GM12801 (cell line): Measurements from ENCODE around the gene TNFAIP6.

Source experiments
- TF ChIP-seq, protein P1 (sequence below): IDR thresholded peaks from one replicate; pipeline ENCODE4 v1.5.1; 2011; ENCODE audit warnings: control low read depth; ENCODE audit not compliant: insufficient read length; ENCODE audit errors: extremely low read depth

The TNFAIP6 gene

DNA sequence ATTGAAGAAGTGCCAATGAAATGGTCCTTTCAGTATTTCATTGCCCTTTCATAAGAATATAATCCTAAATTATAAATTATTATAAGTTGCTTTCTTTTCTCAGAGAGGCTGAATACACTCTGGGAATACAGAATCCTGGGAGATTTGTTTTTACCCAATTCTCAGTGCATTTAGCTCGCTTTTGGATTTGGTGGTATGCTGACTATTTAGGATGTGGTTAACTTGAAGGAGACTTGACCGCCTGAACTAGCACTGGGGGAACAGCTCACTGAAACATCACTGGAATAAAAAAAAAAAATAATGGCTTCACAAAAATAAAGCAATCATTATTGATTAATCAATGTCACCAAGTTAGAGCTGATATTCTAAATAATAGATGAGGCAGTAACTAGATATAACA is 10.2 kb downstream of the TNFAIP6 start:
- TF ChIP-seq, protein P1, sequence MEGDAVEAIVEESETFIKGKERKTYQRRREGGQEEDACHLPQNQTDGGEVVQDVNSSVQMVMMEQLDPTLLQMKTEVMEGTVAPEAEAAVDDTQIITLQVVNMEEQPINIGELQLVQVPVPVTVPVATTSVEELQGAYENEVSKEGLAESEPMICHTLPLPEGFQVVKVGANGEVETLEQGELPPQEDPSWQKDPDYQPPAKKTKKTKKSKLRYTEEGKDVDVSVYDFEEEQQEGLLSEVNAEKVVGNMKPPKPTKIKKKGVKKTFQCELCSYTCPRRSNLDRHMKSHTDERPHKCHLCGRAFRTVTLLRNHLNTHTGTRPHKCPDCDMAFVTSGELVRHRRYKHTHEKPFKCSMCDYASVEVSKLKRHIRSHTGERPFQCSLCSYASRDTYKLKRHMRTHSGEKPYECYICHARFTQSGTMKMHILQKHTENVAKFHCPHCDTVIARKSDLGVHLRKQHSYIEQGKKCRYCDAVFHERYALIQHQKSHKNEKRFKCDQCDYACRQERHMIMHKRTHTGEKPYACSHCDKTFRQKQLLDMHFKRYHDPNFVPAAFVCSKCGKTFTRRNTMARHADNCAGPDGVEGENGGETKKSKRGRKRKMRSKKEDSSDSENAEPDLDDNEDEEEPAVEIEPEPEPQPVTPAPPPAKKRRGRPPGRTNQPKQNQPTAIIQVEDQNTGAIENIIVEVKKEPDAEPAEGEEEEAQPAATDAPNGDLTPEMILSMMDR: no peak

DNA sequence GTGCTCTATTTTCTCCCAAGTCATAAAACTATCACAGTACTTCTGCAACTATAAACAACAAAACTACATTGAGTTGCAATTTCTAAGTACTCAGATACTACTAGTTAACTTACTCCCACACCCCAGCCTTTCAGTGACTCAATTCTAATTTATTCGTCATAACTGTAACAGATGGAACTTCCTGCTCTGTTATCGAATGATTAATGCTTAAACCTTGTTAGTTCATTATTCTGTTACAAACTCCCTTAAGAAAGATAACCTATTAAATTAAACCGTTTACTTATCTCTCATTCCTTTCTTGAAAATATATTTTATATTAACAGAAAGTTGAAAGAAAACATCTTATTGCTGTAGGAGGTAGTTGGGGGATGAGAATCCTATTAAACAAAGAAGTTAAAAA is 17.0 kb downstream of the TNFAIP6 start:
- TF ChIP-seq, protein P1: no peak

DNA sequence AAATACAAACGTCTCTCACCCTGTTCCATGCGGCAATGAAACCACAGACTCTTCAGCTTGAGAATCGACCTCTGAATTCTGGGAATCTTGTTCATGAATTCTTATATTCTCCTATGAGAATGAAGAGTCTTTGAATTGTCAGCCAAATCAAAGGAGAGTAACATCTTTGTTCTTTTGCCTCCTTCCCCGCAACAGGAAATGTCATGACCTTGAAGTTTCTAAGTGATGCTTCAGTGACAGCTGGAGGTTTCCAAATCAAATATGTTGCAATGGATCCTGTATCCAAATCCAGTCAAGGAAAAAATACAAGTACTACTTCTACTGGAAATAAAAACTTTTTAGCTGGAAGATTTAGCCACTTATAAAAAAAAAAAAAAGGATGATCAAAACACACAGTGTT is 21.8 kb downstream of the TNFAIP6 start:
- TF ChIP-seq, protein P1: no peak

DNA sequence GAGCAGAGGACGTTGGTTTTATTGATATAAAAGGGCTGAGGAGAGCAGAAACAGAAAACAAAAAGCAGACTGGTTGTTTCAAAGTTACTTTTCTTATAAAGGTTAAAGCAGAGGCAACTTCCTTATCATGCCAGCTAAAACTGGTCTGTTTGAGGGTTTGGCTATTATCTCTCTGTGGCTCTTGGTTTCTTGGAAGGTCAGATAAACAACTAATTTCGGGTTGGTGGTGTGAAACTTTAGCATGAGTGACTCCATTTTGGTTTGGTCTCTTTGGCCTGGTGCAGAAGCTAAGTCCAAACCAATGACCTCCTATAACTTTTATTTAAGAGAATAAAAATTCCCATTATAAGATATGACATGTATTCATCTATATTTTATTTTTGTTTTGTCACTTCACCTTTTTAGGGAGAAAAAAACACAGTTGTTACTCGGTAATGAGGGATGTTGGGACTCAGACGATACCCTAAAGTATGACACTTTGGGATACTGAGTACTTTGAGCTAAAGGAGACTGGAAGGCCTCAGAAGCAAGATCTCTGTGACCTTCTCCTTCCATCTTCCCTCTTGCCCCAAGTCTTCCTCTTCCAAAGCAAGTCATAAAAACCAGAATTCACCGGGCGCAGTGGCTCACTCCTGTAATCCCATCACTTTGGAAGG is 23.3 kb downstream of the TNFAIP6 start:
- TF ChIP-seq, protein P1: no peak

DNA sequence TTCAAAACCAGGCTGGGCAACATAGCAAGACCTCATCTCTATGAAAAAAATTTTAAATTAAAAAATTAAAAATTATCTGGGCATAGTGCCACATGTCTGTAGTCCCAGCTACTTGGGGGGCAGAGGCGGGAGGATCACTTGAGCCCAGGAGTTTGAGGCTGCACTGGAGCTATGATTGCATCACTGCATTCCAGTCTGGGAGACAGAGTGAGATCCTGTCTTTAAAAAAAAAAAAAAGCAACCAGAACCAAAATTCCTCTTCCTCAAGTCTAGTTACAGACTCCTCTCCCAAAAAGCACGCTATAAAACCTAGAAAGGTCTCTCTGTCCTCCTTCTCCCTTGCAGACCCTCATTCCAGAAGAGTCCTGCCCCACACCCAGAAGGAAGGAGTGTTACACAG is 23.9 kb downstream of the TNFAIP6 start:
- TF ChIP-seq, protein P1: no peak

DNA sequence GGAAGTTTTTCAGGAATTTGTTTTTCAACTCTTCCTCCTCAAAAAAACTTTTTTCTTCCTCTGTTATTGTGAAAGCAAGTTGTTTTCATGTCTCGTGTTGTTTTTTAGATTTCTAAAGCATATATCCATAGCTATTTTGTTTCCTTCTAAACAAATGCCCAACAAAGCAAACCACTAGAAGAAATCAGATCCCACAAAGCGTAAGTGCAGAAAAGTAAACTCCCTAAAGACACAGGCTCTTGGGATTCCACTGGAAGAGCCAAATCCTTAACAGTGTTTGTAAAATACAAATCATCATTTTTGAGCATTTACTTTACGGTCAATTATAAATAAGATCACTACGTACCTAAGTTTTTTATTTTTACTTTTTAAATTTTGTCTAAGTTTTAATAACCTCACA is 30.6 kb downstream of the TNFAIP6 start:
- TF ChIP-seq, protein P1: no peak

DNA sequence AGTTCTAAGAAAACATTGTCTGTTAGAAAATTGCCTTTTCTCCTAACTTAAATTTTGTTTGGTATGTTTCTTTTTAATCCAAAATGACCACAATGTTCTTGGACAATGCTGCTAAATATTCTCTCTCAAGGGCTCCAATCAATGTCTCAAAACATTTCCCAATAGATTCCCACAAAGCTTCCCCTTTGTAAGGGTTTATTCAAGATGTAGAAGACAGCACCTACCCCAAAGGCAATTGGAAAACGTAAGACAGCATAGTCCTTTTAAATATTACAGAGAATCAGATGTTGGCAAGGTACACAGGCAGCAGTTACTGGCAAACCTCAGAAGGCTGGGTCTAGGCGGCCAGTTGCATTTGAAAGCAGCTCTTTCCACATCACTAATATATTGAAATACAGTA is 34.0 kb downstream of the TNFAIP6 start:
- TF ChIP-seq, protein P1: no peak

DNA sequence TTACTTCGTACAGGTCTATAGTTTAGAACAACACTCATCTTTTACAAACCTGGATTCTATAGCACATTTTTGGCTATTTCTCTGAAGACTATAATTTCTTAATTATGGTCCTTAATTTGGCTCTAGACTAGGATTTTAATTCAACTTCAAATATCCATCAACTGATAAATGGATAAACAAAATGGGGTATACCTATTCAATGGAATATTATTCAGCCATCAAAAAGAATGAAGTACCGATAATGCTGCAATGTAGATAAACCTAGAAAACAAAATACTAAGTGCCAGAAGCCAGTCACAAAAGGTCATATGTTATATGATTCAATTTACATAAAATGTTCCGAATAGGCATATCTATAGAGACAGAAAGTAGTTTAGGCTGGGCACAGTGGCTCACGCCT is 37.1 kb downstream of the TNFAIP6 start:
- TF ChIP-seq, protein P1: no peak
